ENCODE results near the gene DNAAF3.
A peak's percentile ranks its signal among the peaks of the same experiment; 100 is the strongest.

DNAAF3 gene

GRCh38 chr19:55166530-55167268 lies at the start of gene DNAAF3:
Gene DNAAF3, minus strand, starts transcription at chr19:55166613. Its CDS starts 200 bp downstream, at chr19:55166413.
- H3K4me3 ChIP-seq (ENCODE audit: control insufficient read depth, low read depth, low read length), result peak within 1 kb of the TSS; percentile 76
- peak; percentile 86 for DNase-seq (ENCODE audit: low read depth)
- no peak for TF ChIP-seq CTCF (IDR thresholded peaks at IDR 0.05; ENCODE audit: control insufficient read depth, insufficient read depth, low read depth, low read length, missing control alignments)

DNA sequence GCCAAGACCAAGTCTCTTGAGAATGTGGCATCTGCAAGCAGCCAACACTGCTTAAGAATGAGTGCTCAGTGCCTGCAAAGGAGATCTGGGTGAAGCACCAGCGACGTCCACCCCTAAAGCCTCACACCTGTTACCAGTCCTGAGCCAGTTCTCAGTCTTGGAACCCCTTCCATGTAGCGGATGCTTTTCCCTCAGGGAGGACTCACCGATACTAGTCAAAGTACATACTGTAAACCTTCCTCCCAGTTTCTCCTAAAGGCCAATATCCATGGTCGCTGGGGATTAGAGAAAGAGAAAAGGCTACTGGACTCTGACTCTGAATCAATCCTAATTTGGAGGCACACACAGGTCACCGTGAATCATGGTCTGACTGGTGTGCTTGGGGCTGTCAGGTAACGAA lies 47.1 kb upstream of the DNAAF3 start:
- TF ChIP-seq CTCF (IDR thresholded peaks at IDR 0.05; ENCODE audit: control insufficient read depth, insufficient read depth, low read depth, low read length, missing control alignments), result no peak

DNA sequence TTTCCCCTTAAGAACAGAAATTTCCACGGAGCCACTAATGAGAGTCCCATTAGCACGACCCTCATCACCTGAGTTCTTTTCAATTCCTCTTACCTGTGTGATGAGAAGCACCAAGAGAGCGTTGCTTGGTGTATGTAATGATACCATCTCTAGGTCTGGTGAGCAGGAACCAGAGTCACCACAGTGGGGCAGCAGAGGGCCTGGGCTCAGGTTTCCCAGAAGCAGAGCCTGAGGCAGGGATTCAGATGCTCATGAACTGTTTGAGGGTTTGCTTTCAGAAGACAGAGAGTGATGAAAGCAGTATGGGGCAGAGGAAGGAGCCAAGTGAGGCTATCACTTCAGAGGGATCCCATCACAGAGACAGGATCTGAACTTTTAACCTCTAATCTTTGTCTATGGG lies 46.0 kb upstream of the DNAAF3 start:
- no peak for TF ChIP-seq CTCF (IDR thresholded peaks at IDR 0.05; ENCODE audit: control insufficient read depth, insufficient read depth, low read depth, low read length, missing control alignments)
- DNase-seq (ENCODE audit: low read depth), result no peak
- no peak overlapping the region for H3K4me3 ChIP-seq (ENCODE audit: control insufficient read depth, low read depth, low read length)

More for the DNA sequence above, 47.1 kb upstream of the DNAAF3 start:
- no peak overlapping the region for H3K4me3 ChIP-seq (ENCODE audit: control insufficient read depth, low read depth, low read length)
- no peak for DNase-seq (ENCODE audit: low read depth)

- no peak overlapping the region for H3K4me3 ChIP-seq (ENCODE audit: control insufficient read depth, low read depth, low read length)
- TF ChIP-seq CTCF (IDR thresholded peaks at IDR 0.05; ENCODE audit: control insufficient read depth, insufficient read depth, low read depth, low read length, missing control alignments), result no peak
- peak; percentile 94 for DNase-seq (ENCODE audit: low read depth)
Measured at GRCh38 chr19:55209693-55210472, 43.5 kb upstream of the DNAAF3 start.

DNA sequence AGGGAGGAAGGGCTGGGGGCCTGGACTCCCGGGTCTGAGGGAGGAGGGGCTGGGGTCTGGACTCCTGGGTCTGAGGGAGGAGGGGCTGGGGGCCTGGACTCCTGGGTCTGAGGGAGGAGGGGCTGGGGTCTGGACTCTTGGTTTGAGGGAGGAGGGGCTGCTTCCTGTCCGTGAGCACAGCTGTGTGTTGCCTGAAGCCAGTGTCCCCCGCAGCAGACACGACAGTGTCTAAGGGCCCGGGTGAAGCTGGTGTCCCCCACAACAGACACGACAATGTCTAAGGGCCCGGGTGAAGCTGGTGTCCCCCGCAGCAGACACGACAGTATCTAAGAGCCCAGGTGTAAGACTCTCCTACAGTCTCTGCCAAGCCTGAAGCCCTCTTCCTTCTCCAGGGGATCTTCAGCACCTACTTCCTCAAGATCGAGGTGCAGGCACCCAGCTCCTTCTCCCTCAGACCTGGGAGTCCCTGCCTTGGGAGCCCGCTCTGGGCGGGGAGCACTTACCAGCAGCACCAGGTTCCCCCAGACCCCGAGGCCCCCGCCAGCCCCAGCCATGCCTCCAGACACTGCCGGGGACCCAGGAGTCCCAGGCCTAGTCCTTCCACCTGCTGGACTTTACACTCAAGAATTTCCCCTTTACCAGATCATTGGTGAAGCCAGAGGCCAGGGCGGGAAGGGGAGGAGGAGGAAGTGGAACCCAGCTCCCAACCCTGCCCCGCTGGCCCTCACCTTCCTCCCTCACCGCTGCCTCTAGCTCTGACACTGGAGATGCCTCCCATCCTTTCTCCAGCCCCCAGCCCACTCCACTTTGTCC lies 42.7 kb upstream of the DNAAF3 start, which contains the start of gene PTPRH:
Gene PTPRH (minus strand): TSS at position 622 of the 813 bp plus-strand sequence. CDS start 68 bp downstream, at position 554.
- no peak for TF ChIP-seq CTCF (IDR thresholded peaks at IDR 0.05; ENCODE audit: control insufficient read depth, insufficient read depth, low read depth, low read length, missing control alignments)
- DNase-seq (ENCODE audit: low read depth), result no peak
- H3K4me3 ChIP-seq (ENCODE audit: control insufficient read depth, low read depth, low read length), result no peak within 1 kb of the TSS
